ENCODE measurements around the gene ANP32E. TPM values are rescaled to one million over a fixed set of nuclear protein-coding genes. Genes with fewer than 3 reads are reported as not detected.
A peak's percentile ranks its signal among the peaks of the same experiment; 100 is the strongest.
"Not testable (repeated sequence)": the region's sequence is repeated elsewhere in the genome, so short reads cannot be mapped to it uniquely, and the experiment has no call there.

Gene ANP32E
- total RNA-seq, 2 experiments from 2014 or later: 174 to 185 TPM

DNA sequence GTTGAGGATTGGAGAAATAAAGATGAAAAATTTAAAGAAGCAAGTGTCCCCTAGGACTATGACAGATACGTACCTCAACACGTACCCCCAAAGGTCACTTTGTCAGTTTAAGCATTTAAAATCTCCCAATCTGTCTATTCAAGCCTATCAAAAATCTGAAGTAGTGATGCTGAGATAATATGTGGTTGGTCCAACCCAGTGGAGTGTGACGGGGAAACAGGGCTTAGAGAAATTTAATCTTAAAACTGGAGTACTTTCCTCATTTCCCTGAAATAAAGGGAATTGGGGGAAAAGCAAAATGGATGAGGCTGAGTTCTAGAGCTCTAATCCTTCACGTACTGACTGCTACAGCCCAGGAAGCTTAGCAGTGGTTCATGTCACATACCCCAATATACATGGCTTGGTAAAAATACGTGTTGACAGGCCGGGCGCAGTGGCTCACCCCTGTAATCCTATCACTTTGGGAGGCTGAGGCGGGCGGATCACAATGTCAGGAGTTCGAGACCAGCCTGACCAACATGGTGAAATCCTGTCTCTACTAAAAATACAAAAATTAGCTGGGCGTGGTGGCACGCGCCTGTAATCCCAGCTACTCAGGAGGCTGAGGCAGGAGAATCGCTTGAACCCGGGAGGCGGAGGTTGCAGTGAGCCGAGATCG is 21.7 kb downstream of the ANP32E start:
- peak; percentile 25 for ATAC-seq

DNA sequence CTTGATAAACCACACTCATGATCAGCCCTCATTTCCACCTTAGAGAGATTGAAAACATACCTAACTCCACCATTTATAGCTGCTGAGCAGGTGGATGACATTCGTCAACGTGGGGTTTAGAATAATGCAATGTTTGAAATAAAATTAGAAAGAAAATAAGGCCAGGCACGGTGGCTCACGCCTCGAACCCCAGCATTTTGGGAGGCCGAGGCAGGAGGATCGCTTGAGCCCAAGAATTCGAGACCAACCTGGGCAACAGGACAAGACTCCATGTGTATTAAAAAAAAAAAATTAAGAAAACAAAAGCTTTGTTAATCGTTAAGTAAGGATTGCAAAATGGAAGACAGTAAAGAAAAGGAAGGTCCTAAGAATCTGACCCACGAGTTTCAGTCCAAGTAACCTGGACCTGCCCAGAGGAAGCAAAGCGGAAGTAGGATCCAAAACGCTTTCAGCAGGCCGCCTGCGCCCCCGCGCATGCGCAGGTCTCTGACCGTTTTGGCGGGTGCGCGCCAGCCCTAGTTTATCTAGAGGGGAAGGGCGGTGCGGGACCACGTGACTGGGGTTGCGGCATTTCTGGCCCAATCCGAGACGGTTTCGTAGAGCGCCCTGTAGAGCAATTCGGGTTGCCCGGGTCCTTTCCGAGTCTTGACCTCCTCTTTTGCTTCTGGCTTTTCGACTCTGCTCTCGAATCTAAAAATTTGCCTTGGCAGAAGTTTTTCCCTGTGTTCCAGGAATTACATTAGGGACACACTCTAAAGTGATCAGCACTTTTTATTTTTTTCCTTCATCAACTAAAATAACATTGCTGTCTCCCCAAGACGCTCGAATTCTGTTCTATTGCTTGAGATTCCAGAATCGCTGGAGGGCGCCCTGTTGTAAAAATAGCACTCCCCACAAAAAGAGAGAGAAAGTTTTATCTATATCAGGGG is 22.5 kb downstream of the ANP32E start:
- Mint-ChIP-seq H3K9me3 (no peaks in the 10 kb centered on the region), H3K4me1 (ENCODE audit: low read depth) (peaks cover 14% of the 10 kb centered on the region), H3K4me3 (peak overlapping the region; percentile 81), H3K27me3 (no peaks in the 10 kb centered on the region), H3K27ac (peak overlapping the region; percentile 96), H3K36me3 (ENCODE audit: low read depth) (no peaks in the 10 kb centered on the region)
- ChIA-PET POLR2A (interaction anchor here (1.0 to 2.4 kb wide), 7 partner anchors 11 to 326 kb away, joined by 4 to 10 read pairs (median 4); partner anchors contain the start of gene ANP32E), CTCF (interaction anchor here (1.2 kb wide), 1 partner anchor 26 kb away, joined by 7 read pairs; no protein-coding TSS in a partner anchor)
- DNase-seq (peak; percentile 97), ATAC-seq (peak; percentile 99)
- intact Hi-C loops (cut with micrococcal nuclease): no loop called here
- TF ChIP-seq, protein P1, sequence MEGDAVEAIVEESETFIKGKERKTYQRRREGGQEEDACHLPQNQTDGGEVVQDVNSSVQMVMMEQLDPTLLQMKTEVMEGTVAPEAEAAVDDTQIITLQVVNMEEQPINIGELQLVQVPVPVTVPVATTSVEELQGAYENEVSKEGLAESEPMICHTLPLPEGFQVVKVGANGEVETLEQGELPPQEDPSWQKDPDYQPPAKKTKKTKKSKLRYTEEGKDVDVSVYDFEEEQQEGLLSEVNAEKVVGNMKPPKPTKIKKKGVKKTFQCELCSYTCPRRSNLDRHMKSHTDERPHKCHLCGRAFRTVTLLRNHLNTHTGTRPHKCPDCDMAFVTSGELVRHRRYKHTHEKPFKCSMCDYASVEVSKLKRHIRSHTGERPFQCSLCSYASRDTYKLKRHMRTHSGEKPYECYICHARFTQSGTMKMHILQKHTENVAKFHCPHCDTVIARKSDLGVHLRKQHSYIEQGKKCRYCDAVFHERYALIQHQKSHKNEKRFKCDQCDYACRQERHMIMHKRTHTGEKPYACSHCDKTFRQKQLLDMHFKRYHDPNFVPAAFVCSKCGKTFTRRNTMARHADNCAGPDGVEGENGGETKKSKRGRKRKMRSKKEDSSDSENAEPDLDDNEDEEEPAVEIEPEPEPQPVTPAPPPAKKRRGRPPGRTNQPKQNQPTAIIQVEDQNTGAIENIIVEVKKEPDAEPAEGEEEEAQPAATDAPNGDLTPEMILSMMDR (IDR thresholded peaks at IDR 0.05): no peak

More for the DNA sequence above, 21.7 kb downstream of the ANP32E start:
- H3K27me3 Mint-ChIP-seq; intact Hi-C loops (cut with micrococcal nuclease); H3K36me3 Mint-ChIP-seq (ENCODE audit: low read depth); H3K9me3 Mint-ChIP-seq; DNase-seq: not testable (repeated sequence)
- TF ChIP-seq, protein P1 (IDR thresholded peaks at IDR 0.05): peak; percentile 52
- Mint-ChIP-seq H3K4me1 (ENCODE audit: low read depth) (peaks cover 14% of the 10 kb centered on the region), H3K27ac (peak overlapping the region; percentile 96), H3K4me3 (peak overlapping the region; percentile 81)
- ChIA-PET POLR2A (interaction anchor here (1.1 to 2.4 kb wide), 6 partner anchors 10 to 327 kb away, joined by 4 to 10 read pairs (median 6); partner anchors contain the start of gene ANP32E), CTCF (interaction anchor here (0.8 kb wide), 1 partner anchor 22 kb away, joined by 3 read pairs; the partner anchor contains the start of gene ANP32E)

DNA sequence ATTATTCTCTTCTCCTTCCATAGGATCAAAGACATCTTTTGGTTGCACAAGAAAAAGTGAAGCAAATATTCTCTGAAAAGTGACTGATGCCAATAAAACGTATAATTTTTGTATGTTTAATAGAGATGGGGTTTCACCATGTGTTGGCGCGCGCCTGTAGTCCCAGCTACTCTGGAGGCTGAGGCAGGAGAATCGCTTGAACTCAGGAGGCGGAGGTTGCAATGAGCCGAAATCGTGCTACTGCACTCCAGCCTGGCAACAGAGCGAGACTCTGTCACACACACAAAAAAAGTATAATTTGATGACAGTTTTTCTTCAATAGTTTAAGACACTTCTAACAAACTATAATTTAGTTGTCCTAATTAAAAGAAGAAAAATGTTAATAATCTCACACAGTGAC is 23.8 kb downstream of the ANP32E start:
- H3K4me3 Mint-ChIP-seq: no peak overlapping the region
- POLR2A ChIA-PET: interaction anchor here (0.7 to 1.7 kb wide), 3 partner anchors 25 to 325 kb away, joined by 4 read pairs; a partner anchor contains a TSS
- intact Hi-C loops (cut with micrococcal nuclease): no loop called here

DNA sequence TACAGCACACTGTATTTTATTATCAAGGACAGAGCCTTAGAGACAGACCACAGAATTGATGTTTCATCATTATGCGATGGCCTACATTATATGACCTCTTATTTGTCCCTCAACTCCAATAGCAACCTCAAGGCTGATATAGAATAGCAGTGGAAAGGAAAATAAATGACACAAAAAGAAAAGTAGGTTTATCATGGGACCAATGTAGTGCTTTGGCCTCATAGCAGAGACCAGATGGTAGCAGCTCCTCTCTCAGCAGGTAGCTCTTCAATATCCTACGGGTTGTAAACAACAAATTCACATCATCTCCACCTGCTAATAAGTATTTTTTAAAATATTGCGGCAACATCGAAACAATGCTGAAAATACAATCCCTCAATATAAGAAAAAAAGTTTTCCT is 25.2 kb downstream of the ANP32E start:
- H3K27me3 Mint-ChIP-seq: no peaks in the 10 kb centered on the region
- H3K9me3 Mint-ChIP-seq: no peaks in the 10 kb centered on the region
- H3K27ac Mint-ChIP-seq: no peak overlapping the region
- H3K36me3 Mint-ChIP-seq (ENCODE audit: low read depth): no peaks in the 10 kb centered on the region
- DNase-seq: no peak
- ChIA-PET POLR2A (interaction anchor here (0.6 to 0.7 kb wide), 2 partner anchors 47 to 156 kb away, joined by 3 read pairs; no protein-coding TSS in a partner anchor), CTCF (interaction anchor here (1.0 kb wide), 1 partner anchor 9 kb away, joined by 4 read pairs; no protein-coding TSS in a partner anchor)
- intact Hi-C loops (cut with micrococcal nuclease): no loop called here
- H3K4me1 Mint-ChIP-seq (ENCODE audit: low read depth): peaks cover 14% of the 10 kb centered on the region
- no peak overlapping the region for H3K4me3 Mint-ChIP-seq
- no peak for ATAC-seq
- TF ChIP-seq, protein P1 (IDR thresholded peaks at IDR 0.05): no peak

More for the DNA sequence above, 23.8 kb downstream of the ANP32E start:
- DNase-seq (no peak), ATAC-seq (no peak)
- TF ChIP-seq, protein P1 (IDR thresholded peaks at IDR 0.05): no peak
- no peaks in the 10 kb centered on the region for H3K27me3 Mint-ChIP-seq
- H3K4me1 Mint-ChIP-seq (ENCODE audit: low read depth): peaks cover 14% of the 10 kb centered on the region
- no peaks in the 10 kb centered on the region for H3K9me3 Mint-ChIP-seq
- no peaks in the 10 kb centered on the region for H3K36me3 Mint-ChIP-seq (ENCODE audit: low read depth)
- no peak overlapping the region for H3K27ac Mint-ChIP-seq
- CTCF ChIA-PET: no interaction called here
